ENCODE results near the gene METTL26. TPM values are rescaled to one million over a fixed set of nuclear protein-coding genes. Genes with fewer than 3 reads are reported as not detected.

The METTL26 gene
- total and polyA plus RNA-seq, 9 of the 15 experiments (the other 6 are each of a cell fraction or from before 2014, with no cell fraction given) = 7.3 to 262 (median 80.9) TPM

DNA sequence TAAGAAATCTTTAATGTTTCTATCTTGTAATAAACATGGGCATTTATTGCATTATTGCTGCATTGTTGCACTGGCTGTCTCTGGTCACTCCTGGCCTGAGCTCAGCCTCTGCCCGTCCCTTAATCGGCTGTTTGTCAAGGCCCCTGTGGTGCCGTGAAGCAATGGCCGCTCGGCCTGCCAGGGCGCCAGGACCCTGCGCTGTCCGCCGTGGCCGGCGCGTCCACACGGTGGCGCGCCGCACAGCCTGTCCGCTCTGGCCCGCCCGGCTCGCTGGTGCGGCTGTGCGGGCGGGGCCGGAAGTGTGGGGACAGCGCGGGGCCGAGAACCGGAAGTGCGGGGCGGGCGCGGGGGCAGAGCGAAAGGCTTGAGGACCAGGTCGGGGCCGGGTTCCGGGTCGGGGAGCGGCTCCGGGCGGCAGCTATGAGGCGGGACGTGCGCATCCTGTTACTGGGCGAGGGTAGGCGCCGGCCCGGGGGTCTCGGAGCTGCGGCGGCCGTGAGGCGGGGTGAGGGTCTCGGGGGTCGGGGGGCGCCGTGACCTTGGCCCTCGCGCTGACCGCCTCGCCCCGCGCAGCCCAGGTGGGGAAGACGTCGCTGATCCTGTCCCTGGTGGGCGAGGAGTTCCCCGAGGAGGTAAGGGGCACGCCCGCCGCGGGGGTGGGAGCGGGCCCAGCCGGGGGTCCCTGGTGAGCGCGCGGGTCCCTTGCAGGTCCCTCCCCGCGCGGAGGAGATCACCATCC lies 31.8 kb upstream of the METTL26 start, which contains the start of gene RHOT2 (continued):
- TF ChIP-seq, protein P1, sequence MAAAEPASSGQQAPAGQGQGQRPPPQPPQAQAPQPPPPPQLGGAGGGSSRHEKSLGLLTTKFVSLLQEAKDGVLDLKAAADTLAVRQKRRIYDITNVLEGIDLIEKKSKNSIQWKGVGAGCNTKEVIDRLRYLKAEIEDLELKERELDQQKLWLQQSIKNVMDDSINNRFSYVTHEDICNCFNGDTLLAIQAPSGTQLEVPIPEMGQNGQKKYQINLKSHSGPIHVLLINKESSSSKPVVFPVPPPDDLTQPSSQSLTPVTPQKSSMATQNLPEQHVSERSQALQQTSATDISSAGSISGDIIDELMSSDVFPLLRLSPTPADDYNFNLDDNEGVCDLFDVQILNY (CRISPR knock-in tag; IDR thresholded peaks at IDR 0.05) = no peak
- TF ChIP-seq, protein P2, sequence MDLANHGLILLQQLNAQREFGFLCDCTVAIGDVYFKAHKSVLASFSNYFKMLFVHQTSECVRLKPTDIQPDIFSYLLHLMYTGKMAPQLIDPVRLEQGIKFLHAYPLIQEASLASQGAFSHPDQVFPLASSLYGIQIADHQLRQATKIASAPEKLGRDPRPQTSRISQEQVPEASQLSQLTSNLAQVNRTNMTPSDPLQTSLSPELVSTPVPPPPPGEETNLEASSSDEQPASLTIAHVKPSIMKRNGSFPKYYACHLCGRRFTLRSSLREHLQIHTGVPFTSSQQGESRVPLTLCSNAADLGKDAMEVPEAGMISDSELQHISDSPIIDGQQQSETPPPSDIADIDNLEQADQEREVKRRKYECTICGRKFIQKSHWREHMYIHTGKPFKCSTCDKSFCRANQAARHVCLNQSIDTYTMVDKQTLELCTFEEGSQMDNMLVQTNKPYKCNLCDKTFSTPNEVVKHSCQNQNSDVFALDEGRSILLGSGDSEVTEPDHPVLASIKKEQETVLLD (IDR thresholded peaks at IDR 0.05) = no peak
- TF ChIP-seq, protein P3, sequence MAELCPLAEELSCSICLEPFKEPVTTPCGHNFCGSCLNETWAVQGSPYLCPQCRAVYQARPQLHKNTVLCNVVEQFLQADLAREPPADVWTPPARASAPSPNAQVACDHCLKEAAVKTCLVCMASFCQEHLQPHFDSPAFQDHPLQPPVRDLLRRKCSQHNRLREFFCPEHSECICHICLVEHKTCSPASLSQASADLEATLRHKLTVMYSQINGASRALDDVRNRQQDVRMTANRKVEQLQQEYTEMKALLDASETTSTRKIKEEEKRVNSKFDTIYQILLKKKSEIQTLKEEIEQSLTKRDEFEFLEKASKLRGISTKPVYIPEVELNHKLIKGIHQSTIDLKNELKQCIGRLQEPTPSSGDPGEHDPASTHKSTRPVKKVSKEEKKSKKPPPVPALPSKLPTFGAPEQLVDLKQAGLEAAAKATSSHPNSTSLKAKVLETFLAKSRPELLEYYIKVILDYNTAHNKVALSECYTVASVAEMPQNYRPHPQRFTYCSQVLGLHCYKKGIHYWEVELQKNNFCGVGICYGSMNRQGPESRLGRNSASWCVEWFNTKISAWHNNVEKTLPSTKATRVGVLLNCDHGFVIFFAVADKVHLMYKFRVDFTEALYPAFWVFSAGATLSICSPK (IDR thresholded peaks at IDR 0.05; ENCODE audit: borderline replicate concordance) = no peak
- no peak for TF ChIP-seq ZNF274 (IDR thresholded peaks at IDR 0.05; ENCODE audit: borderline replicate concordance, low read depth, low read length)
- TF ChIP-seq, protein P4, sequence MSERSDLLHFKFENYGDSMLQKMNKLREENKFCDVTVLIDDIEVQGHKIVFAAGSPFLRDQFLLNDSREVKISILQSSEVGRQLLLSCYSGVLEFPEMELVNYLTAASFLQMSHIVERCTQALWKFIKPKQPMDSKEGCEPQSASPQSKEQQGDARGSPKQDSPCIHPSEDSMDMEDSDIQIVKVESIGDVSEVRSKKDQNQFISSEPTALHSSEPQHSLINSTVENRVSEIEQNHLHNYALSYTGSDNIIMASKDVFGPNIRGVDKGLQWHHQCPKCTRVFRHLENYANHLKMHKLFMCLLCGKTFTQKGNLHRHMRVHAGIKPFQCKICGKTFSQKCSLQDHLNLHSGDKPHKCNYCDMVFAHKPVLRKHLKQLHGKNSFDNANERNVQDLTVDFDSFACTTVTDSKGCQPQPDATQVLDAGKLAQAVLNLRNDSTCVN (CRISPR knock-in tag; IDR thresholded peaks at IDR 0.05) = no peak
- TF ChIP-seq SRF (CRISPR knock-in tag; IDR thresholded peaks at IDR 0.05) = no peak
- TF ChIP-seq POLR2G (IDR thresholded peaks at IDR 0.05; ENCODE audit: low read depth, low read length) = peak; percentile 85
- TF ChIP-seq, protein P5, sequence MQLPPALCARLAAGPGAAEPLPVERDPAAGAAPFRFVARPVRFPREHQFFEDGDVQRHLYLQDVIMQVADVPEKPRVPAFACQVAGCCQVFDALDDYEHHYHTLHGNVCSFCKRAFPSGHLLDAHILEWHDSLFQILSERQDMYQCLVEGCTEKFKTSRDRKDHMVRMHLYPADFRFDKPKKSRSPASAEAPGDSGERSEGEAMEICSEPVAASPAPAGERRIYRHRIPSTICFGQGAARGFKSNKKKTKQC (CRISPR knock-in tag; IDR thresholded peaks at IDR 0.05) = no peak
- no peak for TF ChIP-seq DDX20 (tag; IDR thresholded peaks at IDR 0.05; ENCODE audit: low read depth)
- TF ChIP-seq, protein P6, sequence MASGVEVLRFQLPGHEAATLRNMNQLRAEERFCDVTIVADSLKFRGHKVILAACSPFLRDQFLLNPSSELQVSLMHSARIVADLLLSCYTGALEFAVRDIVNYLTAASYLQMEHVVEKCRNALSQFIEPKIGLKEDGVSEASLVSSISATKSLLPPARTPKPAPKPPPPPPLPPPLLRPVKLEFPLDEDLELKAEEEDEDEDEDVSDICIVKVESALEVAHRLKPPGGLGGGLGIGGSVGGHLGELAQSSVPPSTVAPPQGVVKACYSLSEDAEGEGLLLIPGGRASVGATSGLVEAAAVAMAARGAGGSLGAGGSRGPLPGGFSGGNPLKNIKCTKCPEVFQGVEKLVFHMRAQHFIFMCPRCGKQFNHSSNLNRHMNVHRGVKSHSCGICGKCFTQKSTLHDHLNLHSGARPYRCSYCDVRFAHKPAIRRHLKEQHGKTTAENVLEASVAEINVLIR (CRISPR knock-in tag; IDR thresholded peaks at IDR 0.05) = no peak
- TF ChIP-seq TEAD4 (IDR thresholded peaks at IDR 0.05; ENCODE audit: low read length) = no peak
- TF ChIP-seq TEAD4 (CRISPR knock-in tag; IDR thresholded peaks at IDR 0.05; ENCODE audit: borderline replicate concordance) = no peak
- no peak for TF ChIP-seq CC2D1A (IDR thresholded peaks at IDR 0.05)
- peak; percentile 29; the same call in 1 of the 2 replicates for TF ChIP-seq GTF2E2 (tag; IDR thresholded peaks at IDR 0.05)
- no peak for TF ChIP-seq PHF20 (IDR thresholded peaks at IDR 0.05; ENCODE audit: partially characterized antibody)
- peak; percentile 86 for TF ChIP-seq SIN3B (IDR thresholded peaks at IDR 0.05; ENCODE audit: low read depth)
